Measurements from ENCODE around the gene SOD3. TPM values are rescaled to one million over a fixed set of nuclear protein-coding genes. Genes with fewer than 3 reads are reported as not detected.

SOD3 gene
- total RNA-seq, 1 experiment from 2014 or later: 26.2 TPM

DNA sequence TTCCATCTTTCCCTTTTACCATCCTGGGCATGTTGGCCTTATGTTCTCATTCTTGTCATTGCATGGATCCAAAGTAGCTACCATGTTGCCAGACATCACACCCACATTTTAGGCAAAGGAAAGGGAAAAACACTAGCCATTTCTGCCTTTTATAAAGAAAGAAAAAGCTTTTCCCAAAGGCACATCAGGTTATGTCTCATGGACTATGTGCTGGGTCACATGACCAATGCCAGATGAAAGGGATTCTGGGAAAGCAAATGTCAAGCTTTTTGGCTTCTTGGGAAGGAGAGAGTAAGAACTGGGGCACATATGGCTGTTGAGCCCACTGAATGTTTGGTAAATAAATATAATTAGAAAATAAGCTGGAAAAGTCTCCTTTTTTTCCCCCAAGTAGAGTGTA lies 4.3 kb upstream of the SOD3 start:
- Mint-ChIP-seq H3K36me3 (ENCODE audit: insufficient read depth, unreplicated experiment) (peaks cover 11% of the 10 kb centered on the region), H3K9me3 (ENCODE audit: low read depth, unreplicated experiment) (no peaks in the 10 kb centered on the region), H3K4me3 (ENCODE audit: low read depth, unreplicated experiment) (no peak overlapping the region), H3K4me1 (ENCODE audit: low read depth, unreplicated experiment) (peaks cover 37% of the 10 kb centered on the region), H3K27me3 (ENCODE audit: unreplicated experiment) (no peaks in the 10 kb centered on the region), H3K27ac (ENCODE audit: unreplicated experiment) (no peak overlapping the region)
- BruUV-seq (replicated peaks): no TSS peak
- CTCF ChIA-PET: no interaction called here
- DNase-seq: no peak
- TF ChIP-seq, protein P1, sequence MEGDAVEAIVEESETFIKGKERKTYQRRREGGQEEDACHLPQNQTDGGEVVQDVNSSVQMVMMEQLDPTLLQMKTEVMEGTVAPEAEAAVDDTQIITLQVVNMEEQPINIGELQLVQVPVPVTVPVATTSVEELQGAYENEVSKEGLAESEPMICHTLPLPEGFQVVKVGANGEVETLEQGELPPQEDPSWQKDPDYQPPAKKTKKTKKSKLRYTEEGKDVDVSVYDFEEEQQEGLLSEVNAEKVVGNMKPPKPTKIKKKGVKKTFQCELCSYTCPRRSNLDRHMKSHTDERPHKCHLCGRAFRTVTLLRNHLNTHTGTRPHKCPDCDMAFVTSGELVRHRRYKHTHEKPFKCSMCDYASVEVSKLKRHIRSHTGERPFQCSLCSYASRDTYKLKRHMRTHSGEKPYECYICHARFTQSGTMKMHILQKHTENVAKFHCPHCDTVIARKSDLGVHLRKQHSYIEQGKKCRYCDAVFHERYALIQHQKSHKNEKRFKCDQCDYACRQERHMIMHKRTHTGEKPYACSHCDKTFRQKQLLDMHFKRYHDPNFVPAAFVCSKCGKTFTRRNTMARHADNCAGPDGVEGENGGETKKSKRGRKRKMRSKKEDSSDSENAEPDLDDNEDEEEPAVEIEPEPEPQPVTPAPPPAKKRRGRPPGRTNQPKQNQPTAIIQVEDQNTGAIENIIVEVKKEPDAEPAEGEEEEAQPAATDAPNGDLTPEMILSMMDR (IDR thresholded peaks at IDR 0.05; ENCODE audit: unreplicated experiment): no peak
- intact Hi-C loops (cut with micrococcal nuclease; ENCODE audit: unreplicated experiment): loop anchor here (5.0 to 10.0 kb wide), 4 partner anchors 39 to 306 kb away; partner anchors contain the start of gene DHX15

DNA sequence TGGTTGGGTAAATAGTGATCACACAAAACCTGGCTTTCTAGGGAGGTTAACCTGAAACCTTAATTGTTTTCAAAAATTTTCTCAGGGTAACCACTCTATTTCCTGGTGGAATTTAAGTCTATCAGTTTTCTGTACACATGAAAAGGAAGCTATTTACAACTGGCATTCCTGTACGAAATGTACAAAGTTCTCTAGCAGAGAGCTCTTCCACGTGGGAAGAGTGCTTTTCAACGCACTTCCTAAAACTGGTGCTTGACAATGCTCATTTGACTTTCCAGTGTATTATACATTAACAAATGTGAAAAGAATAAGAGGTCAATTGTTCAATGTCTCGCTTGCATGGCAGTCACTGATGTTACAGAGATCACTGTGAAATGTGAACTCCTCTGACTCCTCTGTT lies 2.8 kb upstream of the SOD3 start:
- H3K9me3 Mint-ChIP-seq (ENCODE audit: low read depth, unreplicated experiment): no peaks in the 10 kb centered on the region
- peaks cover 38% of the 10 kb centered on the region for H3K4me1 Mint-ChIP-seq (ENCODE audit: low read depth, unreplicated experiment)
- CTCF ChIA-PET: interaction anchor here (1.4 to 1.8 kb wide), 2 partner anchors 50 to 188 kb away, joined by 3 to 5 read pairs; no protein-coding TSS in a partner anchor
- TF ChIP-seq, protein P1 (IDR thresholded peaks at IDR 0.05; ENCODE audit: unreplicated experiment): no peak
- no peak overlapping the region for H3K4me3 Mint-ChIP-seq (ENCODE audit: low read depth, unreplicated experiment)
- H3K27me3 Mint-ChIP-seq (ENCODE audit: unreplicated experiment): no peaks in the 10 kb centered on the region
- intact Hi-C loops (cut with micrococcal nuclease; ENCODE audit: unreplicated experiment): loop anchor here (5.0 to 10.0 kb wide), 4 partner anchors 40 to 308 kb away; partner anchors contain the start of gene DHX15
- DNase-seq: no peak
- no peak overlapping the region for H3K27ac Mint-ChIP-seq (ENCODE audit: unreplicated experiment)
- BruUV-seq (replicated peaks): no TSS peak
- peaks cover 11% of the 10 kb centered on the region for H3K36me3 Mint-ChIP-seq (ENCODE audit: insufficient read depth, unreplicated experiment)

DNA sequence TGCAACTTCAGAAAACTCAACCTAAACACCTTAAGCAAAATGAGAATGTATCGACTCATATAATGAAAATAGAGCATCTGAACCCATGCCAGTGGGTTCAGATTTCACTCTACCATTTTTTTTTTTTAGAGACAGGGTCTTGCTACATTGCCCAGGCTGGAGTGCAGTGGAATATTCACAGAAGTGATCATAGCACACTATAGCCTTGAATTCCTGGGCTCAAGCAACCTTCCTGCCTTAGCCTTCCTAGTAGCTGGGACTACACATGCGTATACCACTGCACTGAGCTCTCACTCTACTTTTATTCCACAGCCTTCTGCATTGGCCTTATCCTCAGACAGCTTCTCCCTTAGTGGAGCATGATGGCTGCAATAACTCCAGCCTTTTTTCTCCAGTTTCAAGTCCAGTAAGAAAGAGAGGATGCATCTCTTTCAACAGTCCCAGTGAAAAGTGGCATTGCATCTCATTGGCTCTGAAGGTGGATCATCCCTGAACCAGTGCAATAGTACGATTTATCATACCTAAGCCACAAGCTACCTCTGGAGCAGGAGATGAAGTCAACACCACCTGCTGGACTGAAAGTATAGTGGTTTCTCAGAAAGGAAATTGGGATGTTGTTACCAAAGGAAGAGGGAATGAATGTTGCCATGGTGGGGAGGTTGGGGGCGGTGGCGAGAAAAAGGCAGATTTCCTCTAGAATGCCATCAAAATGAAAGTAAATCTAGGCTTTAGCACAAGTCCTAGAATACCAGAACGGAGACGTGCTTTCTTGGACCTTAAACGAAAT lies 2.0 kb upstream of the SOD3 start:
- intact Hi-C loops (cut with micrococcal nuclease; ENCODE audit: unreplicated experiment): loop anchor here (5.0 to 10.0 kb wide), 4 partner anchors 41 to 309 kb away; partner anchors contain the start of gene DHX15
- TF ChIP-seq, protein P1 (IDR thresholded peaks at IDR 0.05; ENCODE audit: unreplicated experiment): no peak
- no peaks in the 10 kb centered on the region for H3K27me3 Mint-ChIP-seq (ENCODE audit: unreplicated experiment)
- H3K36me3 Mint-ChIP-seq (ENCODE audit: insufficient read depth, unreplicated experiment): peaks cover 11% of the 10 kb centered on the region
- no peak overlapping the region for H3K27ac Mint-ChIP-seq (ENCODE audit: unreplicated experiment)
- DNase-seq: peak; percentile 16
- no peaks in the 10 kb centered on the region for H3K9me3 Mint-ChIP-seq (ENCODE audit: low read depth, unreplicated experiment)
- no peak overlapping the region for H3K4me3 Mint-ChIP-seq (ENCODE audit: low read depth, unreplicated experiment)
- peaks cover 38% of the 10 kb centered on the region for H3K4me1 Mint-ChIP-seq (ENCODE audit: low read depth, unreplicated experiment)
- CTCF ChIA-PET: interaction anchor here (0.7 to 1.8 kb wide), 7 partner anchors 23 to 228 kb away, joined by 3 to 5 read pairs (median 3); no protein-coding TSS in a partner anchor
- no TSS peak for BruUV-seq (replicated peaks)

DNA sequence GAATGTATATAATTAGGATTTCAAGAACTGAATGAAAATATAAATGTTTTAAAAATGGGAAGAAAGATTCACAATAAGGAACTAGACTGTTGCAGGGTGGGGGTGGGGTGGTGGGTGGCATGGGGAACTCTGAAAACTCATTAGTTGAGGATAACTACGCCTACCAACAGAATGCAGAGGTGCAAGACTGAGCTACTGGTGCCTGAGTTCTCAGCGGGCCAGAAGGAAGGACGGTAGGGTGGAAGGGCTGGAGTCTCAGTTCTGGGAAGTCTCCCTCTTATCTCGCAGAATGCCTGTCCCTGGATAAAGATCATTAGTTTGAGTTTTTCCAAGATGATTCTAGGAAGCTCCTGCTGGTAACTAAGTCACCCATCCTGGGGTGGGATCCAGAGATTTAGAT lies 1.3 kb upstream of the SOD3 start:
- Mint-ChIP-seq H3K4me3 (ENCODE audit: low read depth, unreplicated experiment) (no peak overlapping the region), H3K4me1 (ENCODE audit: low read depth, unreplicated experiment) (peaks cover 38% of the 10 kb centered on the region), H3K27ac (ENCODE audit: unreplicated experiment) (no peak overlapping the region), H3K27me3 (ENCODE audit: unreplicated experiment) (no peaks in the 10 kb centered on the region), H3K36me3 (ENCODE audit: insufficient read depth, unreplicated experiment) (peaks cover 11% of the 10 kb centered on the region), H3K9me3 (ENCODE audit: low read depth, unreplicated experiment) (no peaks in the 10 kb centered on the region)
- no peak for DNase-seq
- no TSS peak for BruUV-seq (replicated peaks)
- CTCF ChIA-PET: interaction anchor here (0.7 to 1.8 kb wide), 6 partner anchors 24 to 228 kb away, joined by 3 to 5 read pairs (median 3); no protein-coding TSS in a partner anchor
- TF ChIP-seq, protein P1 (IDR thresholded peaks at IDR 0.05; ENCODE audit: unreplicated experiment): no peak
- intact Hi-C loops (cut with micrococcal nuclease; ENCODE audit: unreplicated experiment): loop anchor here (5.0 to 10.0 kb wide), 4 partner anchors 42 to 309 kb away; partner anchors contain the start of gene DHX15
